Prostate gland (tissue), 2 donors: ENCODE results near the gene KCND2. TPM values are rescaled to one million over a fixed set of nuclear protein-coding genes. Genes with fewer than 3 reads are reported as not detected.

Experiments
- DNase-seq: peaks from one replicate; pipeline ENCODE4 v3.0.0-alpha.2; 2019; ENCODE audit warnings: low spot score
- H3K27ac ChIP-seq, 2 donors: fragments of 200-600 bp; sonication (generic); 2 replicates each; pipeline ENCODE4 v1.5.1; 2017 to 2019
- H3K27me3 ChIP-seq: fragments of 200-600 bp; sonication (generic); replicated peaks from 2 replicates; pipeline ENCODE4 v1.5.1; 2019; ENCODE audit not compliant: insufficient read depth
- H3K36me3 ChIP-seq, 2 donors: fragments of 200-600 bp; sonication (generic); 1 replicate in 1 of 2; 2 replicates in 1 of 2; pipeline versions ENCODE4 v1.5.1 to v1.8.1; 2017 to 2019
- H3K4me1 ChIP-seq: fragments of 200-600 bp; sonication (generic); replicated peaks from 2 replicates; pipeline ENCODE4 v1.5.1; 2019
- H3K4me3 ChIP-seq, 2 donors: fragments of 200-600 bp; sonication (generic); 2 replicates each; pipeline ENCODE4 v1.5.1; 2017 to 2019
- H3K9me3 ChIP-seq: fragments of 200-600 bp; sonication (generic); 2 replicates; pipeline ENCODE4 v1.5.1; 2017
- POLR2A ChIP-seq: fragments of 450-650 bp; IDR thresholded peaks from one replicate; pipeline ENCODE4 v1.6.1; 2016; ENCODE audit warnings: antibody characterized with exemption, mild to moderate bottlenecking
- POLR2AphosphoS5 ChIP-seq: sonication (generic); formaldehyde crosslinking; IDR thresholded peaks from one replicate; pipeline ENCODE4 v1.6.1; 2017; ENCODE audit warnings: antibody characterized with exemption
- WGBS: methylation state at CpG from one replicate; pipeline ENCODE4 v1.1.5; 2018; 5-methylcytosine and 5-hydroxymethylcytosine counted together
- intact Hi-C: fragments of 100-400 bp; cut with DNase I; formaldehyde crosslinking; loops from one replicate; pipeline ENCODE4 v1.14.2; 2022
- total RNA-seq, 2 donors: library from RNA; depleted of rRNA; stranded (reverse); fragments of >200 nt; gene quantifications; one replicate each; pipeline ENCODE4 v1.1.0, GENCODE V29; 2016
- TF ChIP-seq, protein P1 (sequence below), 4 experiments: fragments of 200-600 bp in 2 of 4; fragments of 450-650 bp in 2 of 4; sonication (generic) in 2 of 4; IDR thresholded peaks; 1 replicate in 3 of 4; 2 replicates in 1 of 4; pipeline ENCODE4 v1.5.1; 2016 to 2019; ENCODE audit warnings: antibody characterized with exemption in 4 of 4, mild to moderate bottlenecking in 2 of 4, moderate library complexity in 2 of 4

KCND2 gene
- total RNA-seq, 2 donors from 2014 or later: 3.0 TPM; not detected in 1

DNA sequence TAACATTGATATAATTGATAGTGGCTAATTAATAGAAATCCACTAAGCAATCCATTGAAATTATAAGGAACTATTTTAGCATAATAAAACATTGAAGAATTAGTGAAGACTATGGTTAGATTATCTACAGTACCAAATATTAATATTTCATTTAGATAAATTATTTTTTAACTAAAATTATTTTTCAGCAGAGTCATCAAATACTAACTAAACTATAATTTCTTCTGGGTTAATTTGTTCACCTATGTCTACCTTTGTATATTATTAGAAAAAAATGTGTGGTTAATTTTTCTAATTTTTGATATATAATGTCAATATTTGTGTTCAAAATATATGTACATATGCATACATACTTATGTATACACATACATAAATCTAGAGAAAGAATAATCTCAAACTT, 140.2 kb downstream of the KCND2 start:
- Histone ChIP-seq H3K9me3 (no peaks in the 10 kb centered on the region), H3K4me3 (no peak overlapping the region), H3K27ac (no peak overlapping the region), H3K4me1 (no peaks in the 10 kb centered on the region), H3K27me3 (no peaks in the 10 kb centered on the region), H3K36me3 (no peaks in the 10 kb centered on the region)
- TF ChIP-seq, protein P1, sequence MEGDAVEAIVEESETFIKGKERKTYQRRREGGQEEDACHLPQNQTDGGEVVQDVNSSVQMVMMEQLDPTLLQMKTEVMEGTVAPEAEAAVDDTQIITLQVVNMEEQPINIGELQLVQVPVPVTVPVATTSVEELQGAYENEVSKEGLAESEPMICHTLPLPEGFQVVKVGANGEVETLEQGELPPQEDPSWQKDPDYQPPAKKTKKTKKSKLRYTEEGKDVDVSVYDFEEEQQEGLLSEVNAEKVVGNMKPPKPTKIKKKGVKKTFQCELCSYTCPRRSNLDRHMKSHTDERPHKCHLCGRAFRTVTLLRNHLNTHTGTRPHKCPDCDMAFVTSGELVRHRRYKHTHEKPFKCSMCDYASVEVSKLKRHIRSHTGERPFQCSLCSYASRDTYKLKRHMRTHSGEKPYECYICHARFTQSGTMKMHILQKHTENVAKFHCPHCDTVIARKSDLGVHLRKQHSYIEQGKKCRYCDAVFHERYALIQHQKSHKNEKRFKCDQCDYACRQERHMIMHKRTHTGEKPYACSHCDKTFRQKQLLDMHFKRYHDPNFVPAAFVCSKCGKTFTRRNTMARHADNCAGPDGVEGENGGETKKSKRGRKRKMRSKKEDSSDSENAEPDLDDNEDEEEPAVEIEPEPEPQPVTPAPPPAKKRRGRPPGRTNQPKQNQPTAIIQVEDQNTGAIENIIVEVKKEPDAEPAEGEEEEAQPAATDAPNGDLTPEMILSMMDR (IDR thresholded peaks at IDR 0.05): no peak
- TF ChIP-seq POLR2A: no peak
- intact Hi-C loops: no loop called here
- DNase-seq: no peak

DNA sequence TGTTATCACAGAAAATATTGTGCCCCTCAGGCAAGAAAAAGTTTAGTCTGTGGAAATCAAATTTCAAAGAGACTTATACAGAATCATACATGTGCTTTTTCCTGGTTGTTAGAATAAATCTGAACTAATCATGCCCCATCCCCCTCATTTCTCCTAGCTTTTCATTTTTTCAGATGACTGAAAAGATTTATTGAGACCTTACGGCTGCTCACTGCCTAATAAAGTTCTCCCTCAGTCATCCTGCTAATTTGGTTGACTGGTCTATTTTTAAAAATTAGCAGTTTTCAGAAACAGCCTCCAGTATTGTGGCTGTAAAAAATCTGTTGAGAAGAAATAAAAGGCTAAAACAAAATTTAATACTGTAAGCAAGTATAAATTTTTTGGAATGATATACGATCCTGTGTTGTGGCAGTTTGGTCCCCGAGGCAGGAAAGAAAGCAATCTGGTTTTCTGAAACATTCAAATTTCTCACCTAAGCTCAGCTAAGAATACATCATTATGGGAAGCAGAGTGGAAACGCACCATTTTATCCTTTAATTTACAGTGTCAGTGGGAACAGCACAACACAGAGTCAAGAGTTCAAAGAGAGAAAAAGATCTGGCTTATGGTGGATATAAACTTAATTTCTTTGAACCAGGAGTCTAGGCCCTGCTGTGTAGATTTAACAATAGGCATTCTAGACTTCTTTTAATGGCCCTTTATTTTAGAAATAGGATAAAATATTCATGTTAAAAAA, 144.4 kb downstream of the KCND2 start:
- Histone ChIP-seq H3K36me3 (no peaks in the 10 kb centered on the region), H3K27me3 (no peaks in the 10 kb centered on the region), H3K27ac (no peak overlapping the region), H3K4me1 (no peaks in the 10 kb centered on the region), H3K9me3 (no peaks in the 10 kb centered on the region), H3K4me3 (no peak overlapping the region)
- TF ChIP-seq, protein P1 (IDR thresholded peaks at IDR 0.05): no peak
- TF ChIP-seq POLR2A: no peak
- no peak for TF ChIP-seq POLR2AphosphoS5
- no peak for DNase-seq
- intact Hi-C loops: no loop called here
- 51% methylated on average over 4 of the region's 4 CpGs for WGBS

DNA sequence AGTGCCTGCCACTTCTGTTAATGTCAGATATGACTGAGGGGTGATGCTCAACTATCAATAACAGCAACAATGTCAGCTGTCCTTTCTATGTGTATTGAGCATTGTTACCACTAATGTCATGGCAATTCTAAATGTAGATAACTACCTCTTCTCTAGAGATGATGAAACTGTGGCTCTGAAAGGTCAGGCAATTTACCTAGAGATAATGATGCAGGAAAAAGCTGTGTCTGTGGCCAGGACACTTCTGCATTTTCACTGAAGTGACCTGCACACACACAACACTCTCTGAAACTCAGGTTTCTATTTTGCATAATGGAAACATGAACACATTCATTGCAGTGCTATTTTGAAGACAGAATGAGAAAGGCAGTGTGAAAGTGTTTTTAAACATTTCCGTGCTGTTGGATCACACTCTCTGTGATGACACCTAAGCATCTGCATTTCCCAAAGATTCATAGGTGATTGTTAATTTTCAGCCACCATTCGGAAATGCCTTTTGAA, 148.2 kb downstream of the KCND2 start:
- WGBS: 88% methylated on average over 2 of the region's 2 CpGs
- no peak overlapping the region for H3K4me3 ChIP-seq
- H3K27me3 ChIP-seq: no peaks in the 10 kb centered on the region
- H3K36me3 ChIP-seq: no peaks in the 10 kb centered on the region
- no peaks in the 10 kb centered on the region for H3K4me1 ChIP-seq
- H3K27ac ChIP-seq: no peak overlapping the region
- no peak for TF ChIP-seq POLR2AphosphoS5
- no peak for DNase-seq
- intact Hi-C loops: no loop called here
- H3K9me3 ChIP-seq: no peaks in the 10 kb centered on the region

DNA sequence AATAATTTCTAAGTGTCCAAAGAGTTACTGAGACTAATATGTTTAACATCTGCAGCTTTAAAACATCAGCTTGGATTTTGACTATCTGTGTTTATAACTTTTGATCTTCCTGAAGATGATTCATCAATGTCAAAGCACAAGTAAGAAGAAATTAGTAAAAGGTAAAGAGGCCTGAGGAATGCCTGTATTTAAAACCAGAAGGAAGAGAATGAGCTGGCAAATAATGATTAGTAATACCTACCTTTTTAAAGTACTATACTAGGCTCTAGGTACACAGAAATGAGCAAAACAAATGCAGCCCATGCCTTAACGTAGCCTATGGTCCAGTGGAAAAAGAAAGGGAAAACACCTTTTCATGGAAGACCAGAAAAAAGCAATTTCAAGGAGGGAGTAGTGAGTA, 158.0 kb downstream of the KCND2 start:
- DNase-seq: no peak
- intact Hi-C loops: no loop called here
- Histone ChIP-seq H3K4me3 (no peak overlapping the region), H3K9me3 (no peaks in the 10 kb centered on the region), H3K27ac (no peak overlapping the region), H3K36me3 (no peaks in the 10 kb centered on the region), H3K27me3 (no peaks in the 10 kb centered on the region), H3K4me1 (no peaks in the 10 kb centered on the region)
- TF ChIP-seq POLR2AphosphoS5: no peak
- TF ChIP-seq, protein P1 (IDR thresholded peaks at IDR 0.05): no peak
- TF ChIP-seq POLR2A: no peak
- 84% methylated on average over 1 of the region's 1 CpG for WGBS

DNA sequence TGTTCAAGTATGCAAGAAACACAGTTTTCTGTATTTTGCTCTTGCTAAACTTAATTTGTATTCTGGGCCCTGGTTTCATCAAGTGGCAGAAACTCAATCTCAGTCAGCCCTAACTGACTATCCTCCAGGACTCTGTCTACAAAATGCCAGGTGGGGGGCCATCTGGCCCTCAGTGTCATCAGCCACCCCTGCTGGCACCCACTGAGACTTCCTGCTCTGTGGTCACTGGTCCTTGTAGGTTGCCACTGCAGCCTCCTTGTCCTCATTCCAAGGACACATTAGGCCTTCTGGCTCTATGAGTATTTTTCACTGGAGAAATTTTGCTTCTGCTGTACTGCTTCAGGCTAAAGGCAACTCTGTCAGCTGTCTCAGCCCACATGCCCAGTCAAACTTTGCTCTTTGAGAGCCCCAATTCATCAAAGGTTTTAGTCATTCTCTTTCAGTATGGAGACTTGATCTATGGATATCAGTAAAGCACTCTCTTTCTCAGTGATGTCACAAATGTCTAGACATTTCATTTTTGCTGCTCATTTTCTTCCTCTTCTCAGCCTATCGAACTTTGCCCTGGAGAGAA, 163.6 kb downstream of the KCND2 start:
- intact Hi-C loops: no loop called here
- Histone ChIP-seq H3K9me3 (no peaks in the 10 kb centered on the region), H3K36me3 (no peaks in the 10 kb centered on the region), H3K27ac (no peak overlapping the region), H3K4me3 (no peak overlapping the region), H3K27me3 (no peaks in the 10 kb centered on the region), H3K4me1 (no peaks in the 10 kb centered on the region)
- WGBS: 97% methylated on average over 1 of the region's 1 CpG
- no peak for DNase-seq
- TF ChIP-seq POLR2AphosphoS5 (no peak), POLR2A (no peak)
- TF ChIP-seq, protein P1 (IDR thresholded peaks at IDR 0.05): no peak
